ENCODE measurements around the gene CHD5.

The CHD5 gene

DNA sequence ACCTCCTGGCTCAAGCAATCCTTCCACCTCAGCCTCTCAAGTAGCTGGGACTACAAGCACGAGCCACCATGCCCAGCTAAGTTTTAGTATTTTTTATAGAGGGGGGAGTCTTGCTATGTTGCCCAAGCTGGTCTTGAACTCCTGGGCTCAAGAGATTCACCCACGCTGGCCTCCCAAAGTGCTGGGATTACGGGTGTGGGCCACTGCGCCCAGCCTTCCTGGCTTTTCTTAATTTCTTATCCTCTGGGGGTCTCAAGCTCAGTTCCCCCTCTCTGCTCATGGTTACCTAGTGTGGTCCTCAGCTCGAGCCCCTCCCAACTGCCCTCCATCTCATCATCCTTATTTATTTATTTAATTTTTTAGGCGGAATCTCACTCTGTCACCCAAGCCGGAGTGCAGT, 22.1 kb upstream of the CHD5 start:
- in situ Hi-C loops (cut with MboI; ENCODE audit: low sequenced_read_pairs) = no loop called here

DNA sequence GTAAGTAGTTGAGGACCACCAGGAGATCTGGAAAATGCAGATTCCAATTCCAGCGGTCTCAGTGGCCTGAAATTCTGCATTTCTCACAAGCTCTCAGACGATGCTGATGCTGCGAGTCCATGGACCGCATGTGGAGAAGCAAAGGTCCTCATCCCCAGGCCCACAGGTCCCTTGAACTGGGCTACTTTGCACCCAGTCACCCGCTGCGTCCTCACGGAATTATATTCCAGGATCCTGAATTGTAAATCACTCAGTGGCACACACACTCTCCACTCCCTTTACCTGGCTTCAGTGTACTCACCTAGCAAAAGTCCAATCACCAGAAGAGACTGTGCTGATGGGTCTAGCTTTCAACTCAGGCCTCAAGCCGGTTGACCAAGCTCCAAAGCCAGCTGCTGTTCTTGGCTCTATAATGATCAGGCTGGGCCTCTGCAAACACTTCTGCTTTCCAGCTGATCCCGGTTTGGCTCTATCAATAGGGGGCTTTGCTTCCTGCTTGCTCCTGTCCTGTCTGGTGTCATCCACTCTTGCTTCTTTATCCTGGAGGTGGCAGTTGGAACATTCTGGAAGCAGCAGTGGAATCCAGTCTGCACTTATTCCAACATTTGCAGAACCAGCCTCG, 20.2 kb upstream of the CHD5 start:
- in situ Hi-C loops (cut with MboI; ENCODE audit: low sequenced_read_pairs) = no loop called here

DNA sequence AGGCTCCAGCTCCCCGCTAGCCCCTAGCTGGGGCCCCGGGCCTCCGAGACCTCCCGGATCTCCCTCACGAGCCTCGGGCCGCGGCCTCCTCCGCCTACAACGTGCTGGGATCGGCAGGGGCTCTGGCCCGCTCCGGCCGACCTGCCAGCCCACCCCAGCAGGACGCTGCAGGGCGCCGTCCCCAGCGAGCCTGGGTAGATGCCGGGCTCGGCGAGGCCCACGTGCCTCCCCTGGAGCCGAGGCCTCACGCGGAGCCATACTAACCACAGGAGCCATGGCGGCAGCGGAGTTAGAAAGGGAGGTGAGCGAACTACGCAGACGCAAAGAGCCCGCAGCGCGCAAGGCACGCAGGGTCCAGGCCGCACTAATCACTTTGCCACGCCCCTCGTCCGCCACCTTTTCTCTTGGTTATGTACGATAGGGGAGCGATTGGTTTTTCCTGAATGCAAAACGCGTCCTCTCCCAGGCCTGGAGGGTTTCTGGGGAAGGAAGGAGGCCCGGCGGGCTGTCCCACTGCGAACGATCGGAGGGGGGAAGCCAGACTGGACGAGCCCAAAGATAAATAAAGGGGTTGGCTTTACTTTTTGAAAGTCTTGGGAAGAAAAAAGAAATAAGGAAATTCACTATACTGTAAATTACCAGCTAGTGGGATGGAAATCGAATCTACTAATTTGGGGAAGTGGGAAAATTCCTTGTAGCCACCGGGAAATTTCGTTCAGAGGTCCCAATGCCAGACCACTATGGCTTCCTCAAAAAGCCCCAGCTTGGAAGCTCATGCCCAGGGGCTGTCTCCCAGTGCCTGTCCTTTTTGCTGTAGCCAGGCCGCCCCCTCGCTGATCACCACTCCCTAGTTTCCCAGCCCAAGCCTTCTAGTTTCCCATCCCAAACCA, 19.4 kb upstream of the CHD5 start, which contains the start of gene RPL22:
Gene RPL22, minus strand, starts transcription at position 298 of the 890 bp plus-strand sequence. Its CDS starts 22 bp downstream, at position 276.
- in situ Hi-C loops (cut with MboI; ENCODE audit: low sequenced_read_pairs) = no loop called here

DNA sequence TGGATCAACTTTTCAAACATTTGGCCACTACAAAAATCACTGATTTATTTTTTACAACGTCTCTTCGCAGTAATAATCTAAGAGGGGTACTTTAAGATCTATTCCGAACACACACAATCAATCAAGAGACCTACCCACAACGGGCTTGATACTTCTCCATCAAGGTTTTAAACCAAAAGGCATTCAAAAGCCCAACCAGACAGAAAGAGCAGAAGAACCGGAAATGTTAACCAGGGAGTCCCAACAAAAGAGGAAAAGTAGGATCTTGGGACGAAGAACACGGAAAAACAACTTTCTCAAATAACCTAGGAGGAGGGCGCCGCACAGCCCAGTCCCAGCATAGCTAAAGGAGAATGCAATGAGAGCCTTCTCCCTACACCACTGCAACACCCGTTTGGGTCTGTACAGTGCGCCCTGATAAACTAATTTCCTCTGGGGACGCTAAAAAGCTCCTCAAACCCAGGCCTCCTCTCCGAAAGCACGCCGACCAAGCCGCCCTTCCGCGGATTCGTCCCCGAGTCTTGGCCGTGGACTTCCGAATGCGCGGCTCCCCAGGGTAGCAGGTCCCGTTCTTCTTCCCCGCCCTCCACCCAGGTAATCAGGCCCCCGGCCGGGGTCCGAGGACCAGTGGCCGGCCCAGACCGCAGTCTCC, 18.7 kb upstream of the CHD5 start:
- in situ Hi-C loops (cut with MboI; ENCODE audit: low sequenced_read_pairs) = no loop called here

DNA sequence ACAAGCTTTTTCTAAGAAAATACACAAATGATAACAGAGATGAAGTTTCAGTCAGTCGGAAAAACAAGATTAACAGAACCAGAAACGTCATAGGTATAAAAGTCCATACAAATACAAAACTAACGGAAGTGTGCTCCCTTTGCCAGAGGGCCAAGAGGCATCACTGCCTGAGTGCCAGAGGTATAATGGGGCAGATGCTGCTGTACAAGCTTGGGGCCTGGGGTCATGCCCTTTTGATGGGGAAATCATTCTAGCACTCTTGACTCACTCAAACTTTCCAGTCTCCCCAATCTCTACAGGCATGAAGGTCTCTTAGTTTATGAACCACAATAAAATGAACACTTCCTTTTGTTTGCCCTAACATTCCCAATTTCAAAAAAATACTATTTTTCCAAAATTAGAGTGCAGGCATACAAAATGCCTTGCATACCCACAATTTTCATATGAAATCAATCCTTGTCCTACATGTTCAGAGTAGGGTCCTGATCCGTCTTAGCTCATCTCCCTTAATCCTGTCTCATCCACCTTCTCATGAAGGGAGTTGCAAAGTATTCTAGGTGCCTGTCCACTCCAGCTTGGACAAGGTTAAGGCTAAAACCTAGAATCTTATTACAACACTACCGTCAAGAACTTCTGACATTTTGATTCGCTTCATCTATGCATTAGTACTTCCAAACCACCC, 17.8 kb upstream of the CHD5 start:
- in situ Hi-C loops (cut with MboI; ENCODE audit: low sequenced_read_pairs) = no loop called here

DNA sequence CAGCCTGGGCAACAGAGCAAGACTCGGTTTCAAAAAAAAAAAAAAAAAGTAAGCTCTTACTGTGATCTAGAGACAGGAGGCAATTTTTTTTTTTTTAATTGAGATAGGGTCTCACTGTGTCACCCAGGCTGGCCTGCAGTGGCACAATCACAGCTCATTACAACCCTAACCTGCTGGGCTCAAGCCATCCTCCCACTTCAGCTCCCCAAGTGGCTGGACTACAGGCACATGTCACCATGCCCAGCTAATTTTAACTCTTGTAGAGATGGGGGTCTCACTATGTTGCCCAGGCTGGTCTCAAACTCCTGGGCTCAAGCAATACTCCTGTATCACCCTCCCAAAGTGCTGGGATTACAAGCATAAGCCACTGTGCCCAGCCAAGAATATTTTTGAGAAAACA, 11.8 kb upstream of the CHD5 start:
- in situ Hi-C loops (cut with MboI; ENCODE audit: low sequenced_read_pairs) = no loop called here

DNA sequence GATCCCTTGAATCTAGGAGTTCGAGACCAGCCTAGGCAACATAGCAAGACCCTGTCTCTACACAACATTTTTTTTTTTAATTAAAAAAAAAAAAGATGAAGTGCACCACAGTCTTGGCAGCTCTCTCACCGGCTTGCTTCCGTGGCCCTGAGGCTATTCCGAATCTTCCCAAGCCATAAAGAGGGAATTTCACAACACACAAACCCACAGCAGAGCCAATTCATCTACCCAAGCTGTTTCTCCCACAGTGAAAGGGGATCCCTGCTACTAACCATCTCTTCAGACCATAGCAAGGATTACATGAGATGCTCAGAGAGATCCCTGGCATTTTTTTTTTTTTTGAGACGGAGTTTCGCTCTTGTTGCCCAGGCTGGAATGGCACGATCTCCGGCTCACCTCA, 8.3 kb upstream of the CHD5 start:
- in situ Hi-C loops (cut with MboI; ENCODE audit: low sequenced_read_pairs) = no loop called here

DNA sequence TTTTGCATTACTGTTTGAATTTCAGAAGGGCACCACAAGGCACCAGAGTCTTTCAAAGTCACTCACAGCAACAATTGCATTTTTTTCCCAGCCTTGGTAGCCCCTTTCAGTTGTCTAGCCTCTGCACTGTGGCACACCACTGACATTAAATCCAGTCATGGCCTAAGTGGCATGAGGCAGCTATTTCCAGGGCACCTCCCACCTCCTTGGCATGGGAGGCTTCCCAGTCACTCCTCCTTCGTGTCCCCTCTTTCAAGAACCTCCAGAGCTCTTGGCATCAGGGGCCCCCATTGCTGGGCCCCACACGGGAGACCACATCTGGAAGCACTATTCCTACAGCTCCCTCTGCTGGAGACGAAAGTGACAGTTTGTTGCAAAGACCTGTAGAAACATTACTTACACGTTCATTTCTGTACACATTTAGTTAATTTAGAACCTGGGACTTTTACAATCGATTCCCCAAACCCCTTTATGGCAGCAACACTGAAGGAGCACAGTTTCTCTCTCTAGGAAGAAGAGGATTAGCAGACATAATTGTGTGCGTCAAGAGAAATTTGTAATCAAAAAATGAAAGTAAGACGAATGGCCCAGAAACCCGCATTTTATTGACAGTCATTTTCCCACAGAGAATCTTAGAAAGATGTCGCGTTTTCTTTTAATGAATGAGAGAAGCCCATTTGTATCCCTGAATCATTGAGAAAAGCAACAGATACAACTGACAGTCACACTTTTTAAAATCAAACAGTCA, 5.7 kb upstream of the CHD5 start:
- in situ Hi-C loops (cut with MboI; ENCODE audit: low sequenced_read_pairs) = no loop called here

DNA sequence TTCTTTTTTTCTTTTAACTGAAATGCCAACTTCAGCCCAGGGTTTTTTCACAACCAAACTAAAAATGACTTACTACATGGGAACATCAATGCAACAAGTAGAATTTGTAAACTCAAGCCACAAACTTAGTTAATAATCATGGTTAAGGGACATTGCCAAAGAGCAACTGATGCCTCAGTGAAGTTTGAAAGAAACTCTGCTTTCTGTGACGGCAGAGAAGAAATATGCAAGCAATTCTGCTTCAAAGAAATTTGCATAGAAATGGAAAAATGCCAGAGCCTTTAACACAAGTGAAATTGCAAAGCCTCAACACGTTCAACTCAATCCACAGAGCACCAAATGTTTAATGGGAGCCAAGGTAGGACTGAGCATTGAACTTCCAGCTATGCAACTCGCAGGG, 5.0 kb upstream of the CHD5 start:
- in situ Hi-C loops (cut with MboI; ENCODE audit: low sequenced_read_pairs) = no loop called here

DNA sequence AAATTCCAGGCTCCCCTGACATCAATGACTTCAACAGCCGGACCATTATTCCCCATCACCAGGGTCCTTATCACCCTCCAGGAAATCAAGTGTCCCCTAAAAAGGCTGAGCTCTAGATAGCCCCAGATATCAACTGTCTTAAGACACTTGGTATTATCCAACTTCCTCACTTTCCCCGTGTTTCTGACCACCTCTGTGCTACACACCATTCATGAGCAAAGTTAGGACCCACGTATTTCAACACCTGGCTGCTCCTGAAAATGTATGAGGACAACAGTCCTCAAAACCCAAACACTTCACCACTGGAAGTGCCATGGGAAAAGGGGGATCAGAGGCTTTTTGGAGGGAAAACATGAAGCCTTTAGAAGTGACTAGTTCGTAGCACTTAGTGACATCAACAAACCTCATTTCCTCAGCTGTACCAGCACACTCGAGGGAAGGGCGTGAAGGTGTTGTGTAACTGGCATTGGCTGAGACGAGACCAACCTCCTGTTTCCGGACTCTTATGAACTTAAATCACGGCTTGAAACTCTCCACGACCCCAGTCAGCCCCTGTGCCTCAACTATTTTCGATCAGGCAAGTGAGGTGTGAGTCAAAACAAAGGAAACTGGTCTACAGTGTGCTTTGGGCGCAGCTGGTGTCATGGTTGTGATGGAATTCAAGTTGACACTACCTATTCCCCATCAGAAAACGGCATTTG, 4.1 kb upstream of the CHD5 start:
- in situ Hi-C loops (cut with MboI; ENCODE audit: low sequenced_read_pairs) = no loop called here

DNA sequence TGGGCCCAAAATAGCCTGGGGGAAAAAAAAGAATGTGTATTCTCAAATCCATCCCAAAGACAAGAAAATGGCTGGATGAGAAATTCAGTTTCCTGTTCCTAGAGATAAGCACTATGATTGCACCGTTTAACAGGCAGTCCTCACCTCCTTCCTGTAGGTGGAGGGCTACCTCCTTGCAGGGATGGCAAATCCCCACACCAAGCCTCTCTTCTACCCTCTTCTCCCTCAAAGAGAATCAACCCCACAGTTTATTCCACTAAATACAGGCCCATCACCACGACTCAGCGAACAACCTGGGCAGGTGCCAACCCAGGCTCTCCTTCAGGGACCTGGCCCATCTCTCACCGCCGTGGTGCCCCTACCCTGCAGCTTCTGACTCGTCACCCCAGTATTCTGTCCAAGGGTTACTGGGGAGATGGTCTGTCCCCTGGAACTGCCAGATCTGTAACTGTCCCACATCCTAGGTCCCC, 3.4 kb upstream of the CHD5 start:
- in situ Hi-C loops (cut with MboI; ENCODE audit: low sequenced_read_pairs) = no loop called here

DNA sequence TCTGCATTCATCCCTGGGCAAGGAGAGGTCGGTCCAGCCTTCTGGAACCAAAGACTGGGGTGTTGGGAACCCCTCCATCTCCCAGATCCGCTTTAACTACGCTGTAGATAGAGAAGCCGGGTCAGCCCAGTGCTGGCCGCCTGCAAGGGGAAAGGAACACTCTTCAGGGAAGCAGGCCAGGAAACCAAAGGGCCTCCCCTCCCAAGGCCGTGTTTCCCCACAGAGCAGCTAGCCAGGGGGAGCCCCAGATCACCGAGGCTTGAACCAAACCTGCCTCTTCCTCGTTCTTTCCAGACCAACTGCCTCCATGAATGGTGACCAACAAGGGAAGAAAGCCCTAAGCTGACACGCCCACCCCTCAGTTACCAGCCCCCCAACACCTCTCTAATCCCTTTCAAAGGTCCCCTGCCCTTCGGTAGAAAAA, 1.2 kb upstream of the CHD5 start:
- in situ Hi-C loops (cut with MboI; ENCODE audit: low sequenced_read_pairs) = no loop called here

DNA sequence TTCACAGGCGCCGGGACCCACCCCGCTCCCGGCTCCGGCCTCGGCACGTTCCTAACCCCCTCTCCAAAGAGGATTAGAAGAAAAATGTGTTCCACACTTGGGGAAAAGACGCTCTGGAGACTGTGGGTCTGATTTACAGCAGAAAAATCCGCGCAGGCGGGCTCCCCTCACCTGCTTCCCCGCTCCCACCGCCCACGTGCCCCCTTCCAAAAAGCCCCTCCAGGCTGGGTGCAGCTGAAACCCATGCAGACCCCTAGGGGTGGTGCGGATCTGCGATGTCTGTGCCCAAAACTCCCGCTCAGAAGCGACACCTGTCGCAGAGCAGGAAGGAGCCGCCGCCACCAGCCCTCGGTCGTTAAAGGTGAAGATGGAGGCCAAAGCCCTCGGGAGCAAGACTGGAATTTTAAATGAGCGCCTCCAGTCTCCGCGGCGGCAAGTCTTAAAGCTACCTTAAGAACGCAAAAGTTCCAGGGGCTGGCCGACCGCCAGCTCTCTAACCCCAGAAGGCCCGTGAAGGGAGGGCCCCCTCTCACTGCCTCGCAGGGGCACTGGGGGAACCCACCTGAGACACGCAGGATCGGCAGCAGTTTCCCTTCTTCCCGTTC, 688 bp upstream of the CHD5 start:
- in situ Hi-C loops (cut with MboI; ENCODE audit: low sequenced_read_pairs) = no loop called here

DNA sequence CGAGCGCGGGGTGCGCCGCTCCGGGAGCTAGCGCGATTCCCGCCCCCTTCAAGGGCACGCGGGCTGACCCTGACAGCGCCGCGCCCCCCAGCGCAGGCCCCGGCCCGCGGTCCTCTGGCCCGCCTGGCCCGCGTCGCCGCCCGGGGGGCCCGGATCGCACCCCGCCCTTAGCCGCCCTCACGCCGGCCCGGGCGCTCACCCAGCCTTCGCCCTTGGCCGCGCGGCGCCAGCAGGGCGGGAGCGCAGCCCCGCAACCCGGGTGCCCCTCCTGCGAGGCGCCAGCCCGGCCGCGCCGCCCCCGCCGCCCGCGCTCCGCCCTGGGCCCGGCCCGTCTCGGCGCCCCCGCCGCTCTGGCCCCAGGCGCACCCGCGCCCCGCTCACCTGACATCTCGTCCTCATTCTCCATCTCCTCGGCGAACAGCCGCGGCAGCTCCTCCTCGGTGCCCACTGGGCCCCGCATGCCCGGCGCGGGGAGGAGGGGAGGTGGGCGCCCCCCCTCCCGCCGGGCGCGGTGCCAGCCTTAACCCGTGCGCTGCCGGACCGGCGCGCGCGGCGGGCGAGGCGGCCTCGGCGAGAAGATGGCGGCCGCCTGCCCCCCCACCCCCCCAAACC, 451 bp downstream of the CHD5 start:
- in situ Hi-C loops (cut with MboI; ENCODE audit: low sequenced_read_pairs) = no loop called here

DNA sequence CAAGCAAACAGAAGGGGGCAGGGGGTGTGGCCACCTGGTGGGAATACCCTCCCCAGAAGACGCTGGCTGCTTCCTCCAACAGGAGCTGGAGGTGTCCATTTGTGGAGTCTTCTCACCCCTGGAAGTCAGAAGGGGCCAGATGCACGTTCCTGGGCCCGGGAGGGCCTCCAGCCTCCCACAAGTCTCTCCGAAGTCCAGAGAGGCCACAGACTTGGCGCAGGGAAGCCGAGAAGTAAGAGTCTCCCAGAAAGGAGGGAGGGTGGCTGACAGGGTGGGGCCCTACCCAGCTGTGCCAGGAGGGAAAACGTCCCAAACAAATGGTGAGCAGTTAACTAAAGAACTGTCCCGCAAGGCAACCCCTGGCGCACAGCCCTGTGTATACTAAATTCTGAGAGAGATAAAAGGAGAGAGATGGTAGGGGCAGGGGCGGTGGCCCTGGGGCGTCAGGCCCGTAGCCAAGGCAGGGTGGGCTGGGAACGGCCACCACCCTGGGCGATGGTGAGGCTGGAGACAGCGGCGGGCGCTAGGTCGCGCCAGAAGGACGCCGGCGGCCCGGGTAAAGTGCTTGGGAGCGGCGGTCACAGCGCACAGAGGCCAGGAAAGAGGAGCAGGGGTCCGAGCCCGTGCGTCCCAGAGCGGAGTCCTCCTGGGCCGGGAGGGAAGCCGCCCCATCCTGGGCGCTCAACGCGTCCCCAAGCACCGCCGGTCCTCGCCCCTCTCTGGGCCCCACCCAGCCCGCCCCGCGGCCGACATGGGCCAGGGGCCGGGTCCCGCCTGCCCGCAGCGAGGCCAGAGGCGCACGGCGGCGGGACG, 1.2 kb downstream of the CHD5 start:
- in situ Hi-C loops (cut with MboI; ENCODE audit: low sequenced_read_pairs) = no loop called here

DNA sequence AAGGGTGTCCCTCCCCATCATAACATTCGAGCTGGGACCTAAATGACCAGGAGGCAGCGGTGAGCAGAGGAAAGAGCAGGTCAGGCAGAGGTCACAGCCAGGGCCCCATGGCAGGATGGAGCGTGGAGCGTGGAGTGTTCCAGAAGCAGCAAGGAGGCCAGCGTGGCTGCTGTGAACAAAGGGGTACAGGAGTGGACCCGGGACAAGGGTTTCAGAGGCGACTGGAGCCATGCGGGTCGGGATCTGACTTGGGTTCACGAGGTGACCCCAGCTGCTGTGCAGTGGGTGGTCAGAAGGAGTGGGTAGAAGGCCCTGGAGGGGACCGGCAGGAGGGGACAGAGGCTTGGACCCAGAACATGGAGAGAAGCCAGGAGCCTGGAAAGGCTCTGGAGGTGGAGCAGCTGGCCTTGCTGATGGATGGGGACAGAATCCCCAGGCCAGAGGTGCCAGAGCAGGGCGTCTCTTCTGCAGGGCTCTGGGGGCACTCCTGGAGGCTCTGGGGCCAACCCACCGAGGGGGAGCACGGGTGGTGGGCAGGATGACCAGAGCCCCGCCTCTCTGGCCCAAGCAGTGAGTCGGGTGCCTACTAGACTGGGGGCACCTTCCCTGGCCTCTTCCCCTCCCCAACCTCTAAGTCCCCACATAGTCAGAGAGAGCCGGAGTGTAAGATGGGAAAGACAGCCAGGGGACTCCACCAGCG, 2.3 kb downstream of the CHD5 start:
- in situ Hi-C loops (cut with MboI; ENCODE audit: low sequenced_read_pairs) = no loop called here

DNA sequence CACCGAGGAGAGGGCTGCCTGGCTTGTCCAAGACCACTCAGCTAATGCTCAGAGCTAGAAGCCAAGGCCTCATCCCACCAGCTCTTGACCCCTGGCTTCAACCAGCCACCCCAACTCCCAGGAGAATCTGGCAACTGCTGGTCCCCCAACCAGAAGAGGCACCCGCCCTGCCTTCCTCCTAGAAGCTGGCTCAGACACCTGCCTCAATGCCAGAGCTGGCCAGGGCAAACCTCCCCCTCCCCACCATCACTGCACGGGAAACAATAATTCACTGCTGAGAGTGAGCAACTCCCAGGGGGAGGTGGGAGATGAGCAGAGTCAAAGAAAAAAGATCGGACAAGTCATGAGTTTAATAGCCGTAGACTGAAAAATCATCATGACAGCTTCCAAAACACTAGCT, 3.3 kb downstream of the CHD5 start:
- in situ Hi-C loops (cut with MboI; ENCODE audit: low sequenced_read_pairs) = no loop called here

DNA sequence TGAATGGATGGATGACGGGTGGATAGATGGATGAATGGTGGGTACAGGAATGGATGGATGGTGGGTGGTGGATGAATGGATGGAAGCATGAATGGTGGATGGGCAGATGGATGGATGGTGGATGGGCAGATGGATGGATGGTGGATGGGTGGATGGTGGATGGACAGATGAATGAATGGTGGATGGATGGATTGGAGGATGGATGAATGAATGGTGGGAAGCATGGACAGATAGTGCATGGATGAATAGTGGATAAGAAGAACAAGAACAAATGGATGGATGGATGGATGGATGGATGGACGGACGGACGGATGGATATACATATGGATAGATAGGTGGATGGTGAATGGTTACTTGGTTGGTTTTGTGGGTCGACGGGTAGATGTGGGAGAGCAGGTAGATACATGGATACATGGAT, 4.7 kb downstream of the CHD5 start:
- in situ Hi-C loops (cut with MboI; ENCODE audit: low sequenced_read_pairs) = no loop called here
